K562 (cell line): ENCODE data around the gene FERMT3. TPM values are rescaled to one million over a fixed set of nuclear protein-coding genes. Genes with fewer than 3 reads are reported as not detected.

Experiments used
- ATAC-seq: fragments of 200-7000 bp; cut with Tn5 transposase; 3 replicates; pipeline ENCODE4 v1.9.1; 2020; ENCODE audit warnings: moderate library complexity
- BruUV-seq: library from RNA; stranded (reverse); fragments of 400-500 nt; replicated peaks from 2 replicates; lab custom pipeline; 2021; lab: Mats Ljungman, UMichigan
- CTCF ChIA-PET: fragments of 300-600 bp; formaldehyde crosslinking; extraction: SDS; loops from one replicate; lab custom pipeline; 2021; ENCODE audit warnings: low intra/inter-chr PET ratio; lab: Yijun Ruan, JAX
- POLR2A ChIA-PET: fragments of 300-600, 350-650 bp; sonication (Branson Sonifier 250); formaldehyde crosslinking; extraction: SDS; loops from one replicate; lab custom pipeline; 2021; ENCODE audit warnings: antibody characterized with exemption, inconsistent platforms; lab: Yijun Ruan, JAX
- DNase-seq, 4 experiments: peaks; one replicate each; pipeline versions ENCODE4 v3.0.0 to v3.0.0-alpha.2; 2011 to 2018; ENCODE audit warnings: low spot score in 3 of 4, mixed read lengths in 3 of 4; ENCODE audit errors: extremely low read depth in 1 of 4
- FAIRE-seq: peaks from 2 replicates; lab custom pipeline; 2011; peaks lifted over from hg19 to GRCh38; lab: Jason Lieb, UNC
- H2AFZ ChIP-seq: 2 replicates; pipeline ENCODE4 v1.6.0; 2011; ENCODE audit warnings: low read depth, low read length, control low read depth, inconsistent platforms
- H3K27ac ChIP-seq: fragments of 200-600 bp; 3 replicates; pipeline ENCODE4 v1.8.0; 2011; ENCODE audit warnings: low read depth, mild to moderate bottlenecking, control low read depth, inconsistent platforms, low read length, moderate library complexity, mixed read lengths; ENCODE audit errors: extremely low read depth
- H3K27me3 ChIP-seq, 2 experiments: fragments of 300-600 bp in 1 of 2; 2 replicates in 1 of 2; 3 replicates in 1 of 2; pipeline versions ENCODE4 v1.6.0 to v1.8.0; 2011; ENCODE audit warnings: inconsistent platforms in 2 of 2, low read length in 2 of 2, mild to moderate bottlenecking in 1 of 2, mixed read lengths in 1 of 2, moderate library complexity in 1 of 2; ENCODE audit not compliant: control insufficient read depth in 2 of 2, insufficient read depth in 2 of 2
- H3K36me3 ChIP-seq: fragments of 300-600 bp; 3 replicates; pipeline ENCODE4 v1.8.0; 2011; ENCODE audit warnings: mild to moderate bottlenecking, low read length, inconsistent platforms; ENCODE audit not compliant: control insufficient read depth, insufficient read depth
- H3K4me1 ChIP-seq, 2 experiments: fragments of 200-600 bp in 1 of 2; replicated peaks in 1 of 2; 2 replicates in 1 of 2; 3 replicates in 1 of 2; pipeline versions ENCODE4 v1.5.1 to v1.8.0; 2011; ENCODE audit warnings: inconsistent platforms in 2 of 2, low read length in 2 of 2, mild to moderate bottlenecking in 1 of 2, mixed read lengths in 1 of 2, moderate library complexity in 1 of 2; ENCODE audit not compliant: control insufficient read depth in 2 of 2, insufficient read depth in 2 of 2
- H3K4me2 ChIP-seq: 2 replicates; pipeline ENCODE4 v1.6.1; 2011; ENCODE audit warnings: low read length, control low read depth, inconsistent platforms, mixed read lengths; ENCODE audit not compliant: insufficient read depth
- H3K4me3 ChIP-seq: fragments of 200-600 bp; sonication (generic), shearing (Covaris generic); 2 replicates; pipeline ENCODE4 v1.5.1; 2016; ENCODE audit warnings: control low read depth, inconsistent platforms
- H3K79me2 ChIP-seq: fragments of 200-600 bp; 3 replicates; pipeline ENCODE4 v1.8.0; 2011; ENCODE audit warnings: low read length, inconsistent platforms; ENCODE audit not compliant: control insufficient read depth, insufficient read depth
- H3K9ac ChIP-seq, 2 experiments: 2 replicates each; pipeline versions ENCODE4 v1.6.0 to v1.6.1; 2011; ENCODE audit warnings: low read depth in 2 of 2, low read length in 2 of 2, control low read depth in 1 of 2, inconsistent platforms in 1 of 2, mild to moderate bottlenecking in 1 of 2, mixed read lengths in 1 of 2; ENCODE audit not compliant: insufficient read depth in 1 of 2
- H3K9me1 ChIP-seq: one replicate; pipeline ENCODE4 v1.6.0; 2011; ENCODE audit warnings: inconsistent platforms, mild to moderate bottlenecking, low read length, moderate library complexity; ENCODE audit not compliant: control insufficient read depth, insufficient read depth
- H3K9me3 ChIP-seq: replicated peaks from 2 replicates; pipeline ENCODE4 v1.5.1; 2011; ENCODE audit warnings: low read depth, low read length, inconsistent platforms; ENCODE audit not compliant: control insufficient read depth, insufficient read depth
- H4K20me1 ChIP-seq: replicated peaks from 2 replicates; pipeline ENCODE4 v1.6.1; 2011; ENCODE audit warnings: low read length, inconsistent platforms, mixed read lengths; ENCODE audit not compliant: control insufficient read depth, insufficient read depth
- FOXK2 ChIP-seq, 2 experiments: fragments of 450-650 bp; IDR thresholded peaks in 1 of 2; conservative IDR thresholded peaks in 1 of 2; 2 replicates each; pipeline ENCODE4 v1.6.1; 2016; ENCODE audit warnings: low read depth in 2 of 2, mild to moderate bottlenecking in 1 of 2
- POLR2G ChIP-seq: fragments of 200-400 bp; formaldehyde crosslinking; IDR thresholded peaks from 2 replicates; pipeline ENCODE4 v1.6.1; 2017; ENCODE audit warnings: low read depth, mild to moderate bottlenecking, antibody characterized with exemption, low read length, moderate library complexity
- RBFOX2 ChIP-seq: fragments of 200-400 bp; formaldehyde crosslinking; IDR thresholded peaks from 2 replicates; pipeline ENCODE4 v1.6.1; 2017; ENCODE audit warnings: low read depth, mild to moderate bottlenecking, low read length, moderate library complexity
- SETDB1 ChIP-seq: IDR thresholded peaks from one replicate; pipeline ENCODE4 v1.6.1; 2012; ENCODE audit warnings: low read length, control low read depth, inconsistent platforms
- WGBS: fragments of 100-300 bp; shearing (Covaris generic); methylation state at CpG from one replicate; pipeline ENCODE4 v1.1.6; 2016; ENCODE audit warnings: low coverage, mixed read lengths; ENCODE audit not compliant: insufficient coverage; ENCODE audit errors: missing lambda C conversion rate; 5-methylcytosine and 5-hydroxymethylcytosine counted together
- in situ Hi-C: fragments of 300-500 bp; cut with MboI; formaldehyde crosslinking; loops from 4 replicates; pipeline ENCODE4 v1.15.0; 2018; ENCODE audit warnings: inconsistent platforms, mixed read lengths
- intact Hi-C: fragments of 100-400 bp; cut with micrococcal nuclease; formaldehyde crosslinking; loops from 2 replicates; pipeline ENCODE4 v1.14.2; 2022
- polyA plus RNA-seq, 8 experiments: library from polyadenylated mRNA; depleted of rRNA in 4 of 8; stranded (reverse) in 5 of 8; unstranded in 3 of 8; fragments of >200 nt; fragmentation: Nextera tagmentation in 2 of 8; fragmentation: Illumina TruSeq in 1 of 8; extraction: Ambion mirVana in 2 of 8; extraction: Trizol in 1 of 8; gene quantifications; 2 replicates each; pipeline versions ENCODE4 v1.2.1 to v1.2.3, GENCODE V29; 2011 to 2014; ENCODE audit warnings: inconsistent platforms in 1 of 8, missing spikeins in 1 of 8
- total RNA-seq, 7 experiments: library from RNA; depleted of rRNA in 6 of 7; stranded (reverse); fragments of >200 nt in 6 of 7; fragmentation: Illumina TruSeq in 2 of 7; extraction: Trizol in 2 of 7; gene quantifications; 2 replicates each; pipeline versions ENCODE4 v1.2.1 to v1.2.3, GENCODE V29; 2011 to 2021; ENCODE audit warnings: low replicate concordance in 1 of 7

The FERMT3 gene
- total and polyA plus RNA-seq, 9 of the 15 experiments (the other 6 are each of a cell fraction or from before 2014, with no cell fraction given): 3.2 to 275 (median 79.7) TPM

DNA sequence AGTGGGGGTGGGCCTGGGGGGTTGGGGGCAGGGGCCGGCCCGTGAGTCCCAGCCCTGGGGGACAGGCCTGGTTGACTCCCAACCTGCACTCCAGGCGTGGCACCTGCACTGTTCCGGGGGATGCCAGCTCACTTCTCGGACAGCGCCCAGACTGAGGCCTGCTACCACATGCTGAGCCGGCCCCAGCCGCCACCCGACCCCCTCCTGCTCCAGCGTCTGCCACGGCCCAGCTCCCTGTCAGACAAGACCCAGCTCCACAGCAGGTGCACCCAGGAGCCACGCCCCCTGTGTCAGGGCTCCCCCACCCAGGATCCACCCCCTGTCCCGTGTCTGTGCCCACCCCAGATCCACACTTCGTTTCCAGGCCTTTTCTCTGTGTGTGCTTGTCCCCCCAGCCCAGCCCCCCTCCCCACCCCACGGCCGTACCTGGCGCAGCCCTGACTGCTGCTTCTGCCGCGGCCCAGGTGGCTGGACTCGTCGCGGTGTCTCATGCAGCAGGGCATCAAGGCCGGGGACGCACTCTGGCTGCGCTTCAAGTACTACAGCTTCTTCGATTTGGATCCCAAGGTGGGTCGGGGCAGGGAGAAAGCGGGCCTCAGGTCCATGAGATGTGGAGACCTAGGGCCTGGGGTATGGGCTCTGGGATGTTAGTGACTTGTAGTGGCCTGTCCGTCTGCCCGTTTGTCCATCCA is 4.8 kb downstream of the FERMT3 start:
- H3K27ac ChIP-seq: no peak overlapping the region
- TF ChIP-seq SETDB1: no peak
- TF ChIP-seq POLR2G: 0 out of 2 replicates have a peak, but pooled peaks have one; percentile 11
- no peak for TF ChIP-seq FOXK2 (conservative IDR thresholded peaks at IDR 0.05 in 1 of 2, IDR thresholded peaks at IDR 0.05 in 1 of 2; ENCODE audit: low read depth in 2 of 2)
- 0 out of 2 replicates have a peak, but pooled peaks have one; percentile 45 for TF ChIP-seq RBFOX2
- TF ChIP-seq, all 486 proteins: peak for 2

More for the DNA sequence above, 4.8 kb downstream of the FERMT3 start:
- ATAC-seq (no peak), FAIRE-seq (no peak), DNase-seq (no peak)
- intact Hi-C loops (no loop called here), in situ Hi-C loops (no loop called here)
- POLR2A ChIA-PET: interaction anchor here (0.6 to 7.8 kb wide), 3 partner anchors 14 to 39 kb away, joined by 3 to 77 read pairs (median 4); partner anchors contain the start of genes NUDT22 and TRPT1
- H3K9me3 ChIP-seq: no peaks in the 10 kb centered on the region
- no peak overlapping the region for H2AFZ ChIP-seq
- H3K9me1 ChIP-seq: peaks cover 8% of the 10 kb centered on the region
- WGBS: 95% methylated on average over 16 of the region's 30 CpGs
- peaks cover 84% of the 10 kb centered on the region; the same call in 2 of the 3 replicates for H3K36me3 ChIP-seq
- CTCF ChIA-PET: no interaction called here
- H3K9ac ChIP-seq: peak overlapping the region in 1 of 2 experiments; percentile 43; a peak in 1 of 4 replicates
- H4K20me1 ChIP-seq: no peaks in the 10 kb centered on the region
- no peak overlapping the region for H3K4me2 ChIP-seq
- H3K79me2 ChIP-seq: peaks cover 39% of the 10 kb centered on the region
- BruUV-seq: no TSS peak
- H3K27me3 ChIP-seq: no peaks in the 10 kb centered on the region
- peaks cover 11 to 41% of the 10 kb centered on the region in 2 experiments for H3K4me1 ChIP-seq
- H3K4me3 ChIP-seq: no peak overlapping the region
